Activated B cell treated with CpG ODN at 0.5 μM for 24 hours (primary cell): ENCODE results near the gene IARS2. TPM values are rescaled to one million over a fixed set of nuclear protein-coding genes. Genes with fewer than 3 reads are reported as not detected.
"Not testable (repeated sequence)": the region's sequence is repeated elsewhere in the genome, so short reads cannot be mapped to it uniquely, and the experiment has no call there.

Source experiments
- ATAC-seq: fragments of 200-7000 bp; cut with Tn5 transposase; one replicate; pipeline ENCODE4 v1.10.0; 2021; ENCODE audit warnings: low read depth, mild to moderate bottlenecking, moderate library complexity
- CTCF ChIA-PET: fragments of 350-600 bp; sonication (Branson Sonifier 250); formaldehyde crosslinking; loops from one replicate; lab custom pipeline; 2021; ENCODE audit warnings: antibody characterized with exemption; lab: Charles Lee
- POLR2A ChIA-PET: fragments of 350-600 bp; sonication (Branson Sonifier 250); formaldehyde crosslinking; loops from one replicate; lab custom pipeline; 2021; ENCODE audit warnings: antibody characterized with exemption; lab: Charles Lee
- DNase-seq: peaks from one replicate; pipeline ENCODE4 v3.0.0; 2022
- H3K27ac Mint-ChIP-seq: one replicate; pipeline ENCODE4 v1.8.0; 2020; ENCODE audit warnings: mixed read lengths
- H3K27me3 Mint-ChIP-seq: one replicate; pipeline ENCODE4 v1.8.0; 2021; ENCODE audit warnings: mixed read lengths
- H3K36me3 Mint-ChIP-seq: one replicate; pipeline ENCODE4 v1.8.0; 2021; ENCODE audit warnings: low read depth, mixed read lengths
- H3K4me1 Mint-ChIP-seq: one replicate; pipeline ENCODE4 v1.8.0; 2021; ENCODE audit warnings: mixed read lengths
- H3K4me3 Mint-ChIP-seq: one replicate; pipeline ENCODE4 v1.8.0; 2020; ENCODE audit warnings: mild to moderate bottlenecking, mixed read lengths
- H3K9me3 Mint-ChIP-seq: one replicate; pipeline ENCODE4 v1.8.0; 2020; ENCODE audit warnings: mixed read lengths
- intact Hi-C: fragments of 100-400 bp; cut with micrococcal nuclease; formaldehyde crosslinking; loops from one replicate; pipeline ENCODE4 v1.15.1; 2024
- total RNA-seq: library from RNA; stranded (reverse); gene quantifications from 2 replicates; pipeline ENCODE4 v1.2.3, GENCODE V29; 2022
- TF ChIP-seq, protein P1 (sequence below): fragments of 200-600 bp; IDR thresholded peaks from one replicate; pipeline ENCODE4 v1.8.0; 2022; ENCODE audit warnings: antibody characterized with exemption, mild to moderate bottlenecking

IARS2 gene
- total RNA-seq, 1 donor from 2014 or later, result 41.9 TPM

DNA sequence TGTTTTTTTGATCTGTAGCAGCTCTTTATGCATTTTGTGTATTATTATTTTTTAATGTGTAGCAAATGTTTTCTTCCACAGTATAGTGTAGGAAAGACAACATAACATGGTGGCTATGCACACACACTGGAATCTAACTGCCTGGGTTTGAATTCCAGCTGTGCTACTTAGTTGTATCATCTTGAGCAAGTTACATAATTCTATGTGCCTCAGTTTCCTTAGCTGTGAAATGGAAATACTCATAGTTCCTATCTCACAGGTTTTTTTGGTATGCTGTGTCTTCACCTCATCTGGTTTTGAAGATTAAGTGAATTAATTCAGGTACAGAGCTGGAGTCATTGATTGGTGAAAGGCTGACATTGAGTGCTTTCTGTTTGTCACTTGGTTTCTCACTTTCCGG is 1.2 kb upstream of the IARS2 start:
- ChIA-PET CTCF (no interaction called here), POLR2A (no interaction called here)
- no peak for DNase-seq
- Mint-ChIP-seq H3K4me3 (no peak overlapping the region), H3K27me3 (no peaks in the 10 kb centered on the region), H3K36me3 (peaks cover 20% of the 10 kb centered on the region), H3K9me3 (no peaks in the 10 kb centered on the region), H3K4me1 (peaks cover 33% of the 10 kb centered on the region), H3K27ac (peak overlapping the region; percentile 35)
- intact Hi-C loops, result loop anchor here (5.0 kb wide), 2 partner anchors 600 to 1685 kb away; partner anchors contain the start of gene C1orf115
- TF ChIP-seq, protein P1, sequence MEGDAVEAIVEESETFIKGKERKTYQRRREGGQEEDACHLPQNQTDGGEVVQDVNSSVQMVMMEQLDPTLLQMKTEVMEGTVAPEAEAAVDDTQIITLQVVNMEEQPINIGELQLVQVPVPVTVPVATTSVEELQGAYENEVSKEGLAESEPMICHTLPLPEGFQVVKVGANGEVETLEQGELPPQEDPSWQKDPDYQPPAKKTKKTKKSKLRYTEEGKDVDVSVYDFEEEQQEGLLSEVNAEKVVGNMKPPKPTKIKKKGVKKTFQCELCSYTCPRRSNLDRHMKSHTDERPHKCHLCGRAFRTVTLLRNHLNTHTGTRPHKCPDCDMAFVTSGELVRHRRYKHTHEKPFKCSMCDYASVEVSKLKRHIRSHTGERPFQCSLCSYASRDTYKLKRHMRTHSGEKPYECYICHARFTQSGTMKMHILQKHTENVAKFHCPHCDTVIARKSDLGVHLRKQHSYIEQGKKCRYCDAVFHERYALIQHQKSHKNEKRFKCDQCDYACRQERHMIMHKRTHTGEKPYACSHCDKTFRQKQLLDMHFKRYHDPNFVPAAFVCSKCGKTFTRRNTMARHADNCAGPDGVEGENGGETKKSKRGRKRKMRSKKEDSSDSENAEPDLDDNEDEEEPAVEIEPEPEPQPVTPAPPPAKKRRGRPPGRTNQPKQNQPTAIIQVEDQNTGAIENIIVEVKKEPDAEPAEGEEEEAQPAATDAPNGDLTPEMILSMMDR, result no peak
- no peak for ATAC-seq

DNA sequence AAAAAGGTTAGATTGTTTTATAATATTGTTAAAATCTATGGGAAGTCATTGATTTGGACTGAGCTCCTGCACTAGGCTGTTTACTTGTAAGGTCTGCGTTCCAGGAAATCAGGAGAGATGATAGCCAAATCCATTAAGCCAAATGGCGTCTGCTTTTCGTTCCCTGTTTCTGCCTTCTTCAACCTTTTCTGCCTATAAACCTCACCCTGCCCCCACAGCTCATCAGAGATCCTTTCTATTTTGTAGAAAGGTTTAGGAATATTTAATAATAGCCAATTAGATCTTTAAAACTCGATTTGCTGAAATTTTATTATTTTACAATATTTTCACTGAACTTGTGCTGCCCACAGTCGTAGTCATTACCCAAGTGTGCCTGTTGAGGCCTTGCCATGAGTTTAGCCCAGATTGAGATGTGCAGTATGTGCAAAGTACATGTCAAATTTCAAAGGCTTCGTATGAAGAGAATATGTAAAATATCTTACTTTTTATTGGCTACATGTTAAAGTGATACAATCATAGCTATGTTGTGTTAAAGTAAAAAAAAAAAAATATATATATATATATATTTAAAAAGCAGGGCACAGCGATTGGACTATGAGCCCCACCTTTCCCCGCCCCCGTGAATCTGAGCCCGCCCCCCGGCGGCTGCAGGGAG is 444 bp upstream of the IARS2 start:
- H3K27me3 Mint-ChIP-seq, result no peaks in the 10 kb centered on the region
- intact Hi-C loops, result loop anchor here (1.0 to 5.0 kb wide), 6 partner anchors 7 to 1809 kb away; partner anchors contain the start of genes C1orf115, EPRS1, RAB3GAP2 and RRP15
- ATAC-seq, result no peak
- H3K4me3 Mint-ChIP-seq, result peak overlapping the region; percentile 20
- peaks cover 25% of the 10 kb centered on the region for H3K36me3 Mint-ChIP-seq
- H3K27ac Mint-ChIP-seq, result no peak overlapping the region
- H3K4me1 Mint-ChIP-seq, result peaks cover 34% of the 10 kb centered on the region
- no peak for DNase-seq
- POLR2A ChIA-PET, result interaction anchor here (0.6 to 1.8 kb wide), 2 partner anchors 47 to 682 kb away, joined by 3 to 7 read pairs; partner anchors contain the start of gene EPRS1
- TF ChIP-seq, protein P1, result no peak
- CTCF ChIA-PET, result no interaction called here
- no peaks in the 10 kb centered on the region for H3K9me3 Mint-ChIP-seq

DNA sequence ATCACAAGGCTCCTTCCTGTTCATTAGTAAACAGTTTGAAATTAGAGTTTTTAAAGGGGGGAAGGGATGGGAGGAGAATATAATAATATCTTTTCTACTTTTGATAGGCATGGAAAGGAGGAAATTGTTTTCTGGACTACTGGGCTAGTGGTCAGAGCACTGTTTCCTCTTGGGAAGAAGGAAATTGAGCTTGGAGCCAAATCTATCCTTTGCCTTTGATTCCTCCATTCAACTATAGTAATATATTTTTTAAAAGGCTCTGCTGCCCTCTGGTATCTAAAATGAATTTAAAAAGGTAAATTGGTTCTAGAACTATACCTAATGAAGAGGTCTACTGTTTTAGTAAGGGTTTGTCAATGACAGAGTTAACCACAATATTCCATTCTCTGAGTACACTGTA is 5.9 kb downstream of the IARS2 start:
- TF ChIP-seq, protein P1, result no peak
- no peak overlapping the region for H3K4me3 Mint-ChIP-seq
- DNase-seq (no peak), ATAC-seq (no peak)
- peaks cover 14% of the 10 kb centered on the region for H3K4me1 Mint-ChIP-seq
- ChIA-PET POLR2A (no interaction called here), CTCF (interaction anchor here (1.2 kb wide), 1 partner anchor 13 kb away, joined by 3 read pairs; no protein-coding TSS in a partner anchor)
- peaks cover 53% of the 10 kb centered on the region for H3K36me3 Mint-ChIP-seq
- H3K27me3 Mint-ChIP-seq, result no peaks in the 10 kb centered on the region
- intact Hi-C loops, result loop anchor here (2.0 kb wide), 1 partner anchor 13 kb away; no protein-coding TSS in a partner anchor
- H3K9me3 Mint-ChIP-seq, result no peaks in the 10 kb centered on the region
- H3K27ac Mint-ChIP-seq, result no peak overlapping the region

DNA sequence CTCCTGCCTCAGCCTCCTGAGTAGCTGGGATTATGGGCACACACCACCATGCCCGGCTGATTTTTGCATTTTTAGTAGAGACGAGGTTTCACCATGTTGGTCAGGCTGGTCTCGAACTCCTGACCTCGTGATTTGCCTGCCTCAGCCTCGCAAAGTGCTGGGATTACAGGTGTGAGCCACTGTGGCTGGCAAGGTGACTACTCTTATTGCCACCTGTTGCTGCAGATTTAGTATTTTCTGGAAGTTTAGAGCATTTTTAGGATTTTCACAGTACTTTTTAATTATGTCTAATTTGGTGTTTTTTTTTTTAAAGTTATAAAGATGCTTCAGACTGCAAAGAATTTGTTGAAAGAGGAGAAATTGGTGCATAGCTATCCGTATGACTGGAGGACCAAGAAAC is 16.5 kb downstream of the IARS2 start:
- peaks cover 72% of the 10 kb centered on the region for H3K36me3 Mint-ChIP-seq
- H3K27ac Mint-ChIP-seq, H3K27me3 Mint-ChIP-seq, H3K4me1 Mint-ChIP-seq, POLR2A ChIA-PET, intact Hi-C loops, H3K9me3 Mint-ChIP-seq, ATAC-seq, CTCF ChIA-PET, DNase-seq, H3K4me3 Mint-ChIP-seq: not testable (repeated sequence)

DNA sequence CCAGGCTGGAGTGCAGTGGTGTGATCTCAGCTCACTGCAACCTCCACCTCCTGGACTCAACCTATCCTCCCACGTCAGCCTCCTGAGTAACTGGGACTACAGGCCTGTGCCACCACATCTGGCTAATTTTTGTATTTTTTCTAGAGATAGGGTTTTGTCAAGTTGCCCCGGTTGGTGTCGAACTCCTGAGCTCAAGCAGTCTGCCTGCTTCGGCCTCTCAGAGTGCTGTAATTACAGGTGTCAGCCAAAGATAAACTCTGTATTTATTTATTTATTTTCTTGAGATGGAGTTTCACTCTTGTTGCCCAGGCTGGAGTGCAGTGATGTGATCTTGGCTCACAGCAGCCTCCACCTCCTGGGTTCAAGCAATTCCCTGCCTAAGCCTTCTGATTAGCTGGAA is 18.7 kb downstream of the IARS2 start:
- H3K27ac Mint-ChIP-seq, intact Hi-C loops, H3K27me3 Mint-ChIP-seq, H3K4me3 Mint-ChIP-seq, H3K4me1 Mint-ChIP-seq, H3K9me3 Mint-ChIP-seq, ATAC-seq, DNase-seq: not testable (repeated sequence)
- peaks cover 68% of the 10 kb centered on the region for H3K36me3 Mint-ChIP-seq
- ChIA-PET POLR2A (interaction anchor here (0.7 to 1.2 kb wide), 2 partner anchors 23 to 256 kb away, joined by 3 to 4 read pairs; partner anchors contain the start of gene BPNT1), CTCF (interaction anchor here (0.9 to 1.9 kb wide), 7 partner anchors 11 to 621 kb away, joined by 3 to 5 read pairs (median 3); partner anchors contain the start of gene BPNT1)

DNA sequence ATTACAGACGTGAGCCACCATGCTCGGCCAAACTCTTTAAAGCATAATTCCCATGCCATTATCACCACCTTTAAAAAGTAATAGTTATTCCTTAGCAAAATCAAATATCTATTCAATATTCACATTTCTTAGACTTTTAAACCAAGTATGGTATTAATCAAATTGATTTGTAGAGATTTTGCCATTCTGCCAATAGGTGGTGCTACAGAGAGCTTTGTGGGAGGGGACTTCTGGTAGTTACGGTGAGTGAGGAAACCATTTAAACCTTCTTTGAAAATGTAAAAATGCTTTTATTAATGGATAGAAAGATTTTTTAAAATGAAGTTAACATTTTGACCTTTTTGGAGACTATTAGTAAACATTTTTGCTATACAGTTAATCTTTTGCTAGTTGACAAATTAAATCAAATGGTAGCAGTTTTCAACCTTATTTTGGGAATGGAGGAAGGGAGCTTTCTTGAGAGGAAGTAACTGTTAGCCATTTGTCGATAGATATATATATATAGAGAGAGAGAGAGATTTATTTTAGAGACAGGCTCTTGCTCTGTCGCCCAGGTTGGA is 19.3 kb downstream of the IARS2 start:
- H3K4me1 Mint-ChIP-seq, result peaks cover 6% of the 10 kb centered on the region
- no peak overlapping the region for H3K27ac Mint-ChIP-seq
- H3K27me3 Mint-ChIP-seq, result no peaks in the 10 kb centered on the region
- no peaks in the 10 kb centered on the region for H3K9me3 Mint-ChIP-seq
- DNase-seq, result no peak
- CTCF ChIA-PET, result interaction anchor here (0.8 to 1.9 kb wide), 8 partner anchors 8 to 620 kb away, joined by 3 to 5 read pairs (median 3); partner anchors contain the start of gene BPNT1
- peak overlapping the region; percentile 25 for H3K4me3 Mint-ChIP-seq
- H3K36me3 Mint-ChIP-seq, result peaks cover 69% of the 10 kb centered on the region
- ATAC-seq, result peak; percentile 71
- POLR2A ChIA-PET, result interaction anchor here (1.2 kb wide), 1 partner anchor 24 kb away, joined by 3 read pairs; the partner anchor contains the start of gene BPNT1
- TF ChIP-seq, protein P1, result no peak
- intact Hi-C loops, result loop anchor here (1.0 kb wide), 2 partner anchors 122 to 663 kb away; no protein-coding TSS in a partner anchor
